Sciatic nerve (tissue), 2 donors: Measurements from ENCODE around the gene ADGRL2. TPM values are rescaled to one million over a fixed set of nuclear protein-coding genes. Genes with fewer than 3 reads are reported as not detected.
"Not testable (repeated sequence)": the region's sequence is repeated elsewhere in the genome, so short reads cannot be mapped to it uniquely, and the experiment has no call there.

Source experiments
- ATAC-seq: fragments of 200-7000 bp; cut with Tn5 transposase; one replicate; pipeline ENCODE4 v1.9.1; 2020; ENCODE audit warnings: mild to moderate bottlenecking, moderate library complexity
- DNase-seq: peaks from one replicate; pipeline ENCODE4 v3.0.0-alpha.2; 2020; ENCODE audit warnings: low spot score
- intact Hi-C: fragments of 100-400 bp; cut with DNase I; formaldehyde crosslinking; loops from one replicate; pipeline ENCODE4 v1.14.2; 2022
- total RNA-seq: library from RNA; stranded (reverse); fragmentation: NEBNext Ultra II Directional; extraction: Animal tissue kit (Norgen Biotek cat#: 25700); gene quantifications from one replicate; pipeline ENCODE4 v1.2.1, GENCODE V29; 2021
- donor health status: DM: no; HTN: no; CAD: no.
- donor health status: DM: no; HTN: no; CAD: no.

The ADGRL2 gene
- total RNA-seq, 1 donor from 2014 or later, result 45.2 TPM

DNA sequence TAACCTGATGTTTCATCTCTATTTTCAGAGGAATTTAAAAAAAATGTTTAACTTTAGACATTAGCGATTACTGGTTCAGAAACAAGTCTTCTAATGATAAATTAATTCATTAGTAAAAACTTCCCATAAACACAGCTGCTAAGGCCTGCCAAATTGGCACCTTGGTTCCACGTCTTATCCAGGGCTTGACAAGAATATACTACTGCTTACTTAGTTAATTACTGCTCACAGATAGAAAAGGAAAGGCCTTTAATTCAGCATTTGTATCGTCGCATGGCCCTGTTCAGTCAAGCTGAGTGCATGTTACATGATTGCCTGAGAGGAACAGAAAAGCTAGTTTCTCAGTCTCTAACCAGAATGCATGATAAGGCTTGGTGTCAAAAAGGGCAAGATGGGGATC is 84.6 kb downstream of the ADGRL2 start:
- DNase-seq (no peak), ATAC-seq (no peak)
- intact Hi-C loops, result no loop called here

DNA sequence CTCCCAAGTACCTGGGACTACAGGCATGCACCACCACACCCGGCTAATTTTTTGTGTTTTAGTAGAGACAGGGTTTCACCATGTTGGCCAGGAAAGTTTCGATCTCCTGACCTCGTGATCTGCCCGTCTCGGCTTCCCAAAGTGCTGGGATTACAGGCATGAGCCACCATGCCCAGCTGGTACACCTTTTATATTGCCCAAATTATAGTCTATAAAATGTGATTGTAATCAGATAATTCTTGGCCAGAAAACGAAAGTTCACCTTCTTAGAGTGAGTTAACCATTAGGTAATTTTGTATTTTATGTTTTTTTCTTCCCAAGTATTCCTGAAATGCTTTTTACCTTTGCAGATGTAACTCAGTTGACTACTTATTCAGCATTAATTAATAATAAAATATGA is 85.6 kb downstream of the ADGRL2 start:
- intact Hi-C loops, result not testable (repeated sequence)

DNA sequence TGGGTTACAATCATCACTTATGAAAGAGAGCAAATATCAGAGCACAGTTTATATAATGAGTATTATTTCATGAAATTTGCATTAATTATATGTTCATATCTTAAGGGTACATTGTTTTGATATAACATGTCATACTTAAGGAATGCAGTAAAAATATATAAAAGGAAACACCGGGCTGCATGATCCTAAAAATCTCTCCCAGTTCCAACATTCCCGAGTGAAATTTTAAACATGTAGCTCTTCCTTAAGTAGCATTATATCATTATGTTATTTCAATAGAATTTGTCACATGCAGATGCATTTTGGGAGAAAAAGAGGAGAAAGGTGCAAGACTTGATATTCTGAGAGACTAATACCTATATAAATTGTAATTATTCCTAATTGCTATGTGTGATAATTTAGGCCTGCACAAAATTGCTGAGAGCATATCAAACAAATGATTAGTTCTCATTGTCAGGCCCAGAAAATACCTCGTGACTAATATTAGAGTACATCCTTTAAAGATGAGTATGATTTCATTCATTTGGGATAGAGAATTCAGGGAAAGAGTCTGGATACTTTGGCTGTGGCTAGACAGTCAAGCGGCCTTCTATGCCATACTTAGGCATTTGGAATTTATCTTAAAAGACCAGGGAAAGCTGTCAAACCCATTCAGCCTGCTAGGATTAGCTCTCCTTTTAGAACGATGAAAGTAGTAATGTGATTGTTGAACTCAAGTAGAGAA is 86.8 kb downstream of the ADGRL2 start:
- DNase-seq (no peak), ATAC-seq (no peak)
- intact Hi-C loops, result no loop called here

More for the DNA sequence above, 85.6 kb downstream of the ADGRL2 start:
- DNase-seq, ATAC-seq: not testable (repeated sequence)

DNA sequence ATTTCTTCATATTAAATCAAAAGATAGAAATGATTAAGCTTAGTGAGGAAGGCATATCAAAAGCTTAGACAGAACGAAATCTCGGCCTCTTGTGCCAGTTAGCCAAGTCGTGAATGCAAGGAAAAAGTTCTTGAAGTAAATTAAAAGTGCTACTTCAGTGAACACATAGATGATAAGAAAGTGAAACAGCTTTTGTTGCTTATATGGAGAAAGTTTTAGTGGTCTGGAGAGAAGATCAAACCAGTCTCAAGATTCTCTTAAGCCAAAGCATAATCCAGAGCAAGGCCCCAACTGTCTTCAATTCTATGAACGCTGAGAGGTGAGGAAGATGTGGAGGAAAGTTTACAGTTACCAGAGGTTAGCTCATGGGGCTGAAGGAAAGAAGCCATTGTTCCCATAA is 88.4 kb downstream of the ADGRL2 start:
- ATAC-seq (no peak), DNase-seq (no peak)
- intact Hi-C loops, result no loop called here

DNA sequence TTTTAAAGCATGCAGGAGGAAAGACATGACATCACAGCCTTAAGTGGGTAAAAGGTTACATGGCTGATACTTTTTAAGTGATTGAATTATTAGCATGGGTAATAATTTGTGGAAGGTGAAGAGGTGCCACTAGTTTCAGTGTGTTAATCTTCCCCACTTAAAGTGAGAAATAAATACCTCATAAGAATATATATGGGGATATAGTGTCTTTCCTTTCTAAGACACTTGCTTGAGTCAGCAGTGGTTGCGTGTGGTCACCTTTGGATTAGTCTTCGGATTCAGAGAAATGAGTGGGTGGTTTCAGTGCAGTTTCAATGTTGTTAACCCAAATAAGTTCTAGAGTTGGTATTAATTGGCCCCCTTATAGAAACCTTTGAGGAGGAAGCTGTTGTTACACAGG is 94.1 kb downstream of the ADGRL2 start:
- intact Hi-C loops, result no loop called here
- DNase-seq (no peak), ATAC-seq (no peak)

DNA sequence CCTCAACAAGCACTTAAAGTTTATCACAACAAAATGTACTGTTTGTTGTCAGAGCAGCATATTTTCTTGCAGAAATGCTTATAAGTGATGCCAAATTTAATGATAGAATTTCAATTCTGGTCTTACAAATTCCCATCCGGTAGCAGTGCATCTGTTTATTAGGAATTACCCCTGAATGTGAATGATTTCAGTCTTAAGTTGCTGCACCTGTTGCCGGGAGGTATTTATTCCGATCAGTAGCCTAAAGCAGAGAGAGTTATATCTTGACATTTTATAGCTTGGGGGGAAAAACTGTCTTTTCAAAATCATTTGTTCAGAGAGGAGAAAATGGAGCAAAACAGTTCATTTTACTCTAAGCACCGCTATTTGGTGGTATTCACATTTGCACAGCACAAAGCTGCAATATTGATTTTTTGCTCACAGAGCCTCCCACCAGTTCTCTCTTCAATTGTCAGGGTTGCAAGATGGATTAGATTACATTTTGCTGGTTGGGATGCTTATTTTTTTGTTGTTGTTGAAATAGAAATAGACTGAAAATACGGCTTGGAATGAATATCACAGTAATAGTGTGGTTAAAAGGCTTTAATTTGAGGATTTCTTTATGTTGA is 98.6 kb downstream of the ADGRL2 start:
- no peak for ATAC-seq
- DNase-seq, result no peak
- intact Hi-C loops, result no loop called here

DNA sequence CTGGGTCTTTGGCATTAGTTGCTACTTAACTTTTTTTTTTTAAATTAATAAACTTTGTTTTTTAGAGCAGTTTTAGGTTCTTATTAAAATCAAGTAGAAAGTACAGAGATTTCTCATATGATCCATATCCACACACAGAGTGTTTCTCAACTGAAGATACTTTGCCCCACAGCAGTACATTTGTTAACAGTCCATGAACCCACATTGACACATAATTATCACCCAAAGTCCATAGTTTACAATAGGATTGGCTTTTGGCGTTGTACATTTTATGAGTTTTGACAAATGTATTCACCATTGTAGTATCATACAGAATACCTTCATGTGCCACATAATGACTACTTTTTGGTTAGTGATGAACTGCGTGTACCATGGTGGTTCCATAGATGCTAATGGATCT is 106.8 kb downstream of the ADGRL2 start:
- ATAC-seq (no peak), DNase-seq (no peak)
- intact Hi-C loops, result loop anchor here (5.0 kb wide), 1 partner anchor 380 kb away; no protein-coding TSS in a partner anchor

DNA sequence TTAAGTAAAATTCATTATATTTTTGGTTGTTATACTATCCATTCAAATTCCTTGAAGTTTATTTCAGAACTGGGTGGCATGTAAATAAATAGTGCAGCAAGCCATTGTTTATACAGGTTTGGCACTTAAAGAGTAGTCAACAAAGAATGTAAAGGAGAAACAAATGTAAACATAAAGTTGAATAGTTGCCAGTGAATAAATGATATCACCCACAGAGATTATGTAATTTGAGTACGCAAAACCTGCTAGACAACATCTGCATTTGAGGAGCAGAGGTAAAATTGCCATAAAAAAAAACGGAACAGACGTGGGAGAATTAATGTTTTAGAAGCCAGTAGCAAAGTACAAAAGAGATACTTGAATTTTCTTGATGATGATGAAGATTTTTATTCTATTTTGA is 111.6 kb downstream of the ADGRL2 start:
- intact Hi-C loops, result no loop called here
- no peak for ATAC-seq
- no peak for DNase-seq

DNA sequence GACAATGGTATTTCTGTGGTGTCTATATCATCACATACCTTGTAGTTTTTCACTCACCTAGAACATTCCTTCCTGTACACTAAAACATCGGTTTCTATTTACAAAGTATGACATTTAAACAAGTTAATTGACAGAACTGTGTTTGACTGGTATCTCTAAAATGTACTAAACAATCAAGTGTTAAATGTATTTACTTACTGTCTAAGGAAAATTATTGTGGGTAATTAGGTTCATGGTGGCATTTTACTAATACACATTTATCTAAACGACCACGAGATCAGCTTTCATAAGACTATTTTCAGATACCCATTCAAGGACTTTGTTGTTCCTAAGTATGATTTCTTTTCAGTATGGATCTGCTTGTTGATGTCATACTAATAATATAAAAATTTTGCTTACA is 115.2 kb downstream of the ADGRL2 start:
- ATAC-seq (no peak), DNase-seq (no peak)
- intact Hi-C loops, result no loop called here

DNA sequence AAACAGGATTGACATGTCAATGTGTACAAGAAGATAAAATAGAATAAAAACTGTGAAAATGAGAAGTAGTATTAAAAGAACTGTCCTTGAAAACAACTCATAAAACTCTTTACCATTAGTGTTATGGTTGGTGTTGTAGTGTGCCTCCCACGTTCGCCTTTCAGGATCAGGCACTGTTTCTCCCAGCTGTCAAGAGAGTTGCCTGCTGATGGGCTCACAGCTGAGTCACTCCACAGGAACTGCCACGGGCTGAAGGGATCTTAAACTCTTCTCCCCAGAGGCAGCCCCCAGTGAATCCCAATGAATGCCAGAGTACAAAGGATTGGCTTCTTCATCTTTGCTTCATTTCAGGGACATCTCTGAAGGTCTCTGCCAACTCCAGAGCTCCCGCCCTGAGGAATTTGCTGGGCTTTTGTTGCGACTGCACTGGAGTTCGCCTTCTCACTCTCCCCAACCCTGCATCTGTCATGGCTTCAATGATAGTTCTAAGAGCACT is 119.6 kb downstream of the ADGRL2 start:
- DNase-seq (no peak), ATAC-seq (peak; percentile 28)
- intact Hi-C loops, result no loop called here

DNA sequence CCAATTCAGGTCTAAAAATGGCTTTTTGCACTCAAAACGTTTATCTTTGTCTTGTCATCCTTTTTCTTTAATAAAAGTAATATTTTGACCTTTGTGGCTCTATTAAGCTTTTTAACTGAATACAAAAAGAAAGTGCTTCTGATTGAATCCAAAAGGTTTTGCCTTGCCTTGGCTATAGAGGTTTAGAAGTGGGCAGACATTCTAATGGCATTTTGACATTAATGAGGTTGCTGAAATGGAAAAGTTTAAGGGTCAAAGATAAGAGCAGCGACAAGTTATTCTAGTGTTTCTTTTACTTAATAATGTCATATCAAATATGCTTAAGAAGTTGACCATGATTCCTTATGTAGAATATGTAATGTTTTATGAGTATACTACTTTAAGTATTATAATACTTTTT is 120.2 kb downstream of the ADGRL2 start:
- DNase-seq (no peak), ATAC-seq (no peak)
- intact Hi-C loops, result no loop called here

DNA sequence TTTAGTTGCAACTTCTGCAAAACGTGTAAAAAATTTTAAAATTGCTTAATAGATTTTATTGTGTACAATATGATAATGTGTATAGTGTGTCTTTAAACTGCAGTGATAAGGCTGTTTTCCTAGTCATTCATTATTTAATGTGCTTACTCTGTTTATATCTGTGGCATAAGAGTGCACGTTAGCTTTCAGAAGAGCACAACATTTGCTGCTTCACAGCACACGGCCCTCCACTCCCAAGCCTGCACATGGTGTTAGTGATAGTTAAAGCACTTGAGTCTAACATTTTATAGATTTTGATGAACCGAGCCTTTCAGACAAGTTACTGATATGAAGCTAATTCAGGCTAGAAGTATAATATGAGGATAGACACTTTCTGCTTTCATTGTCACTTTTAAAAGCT is 120.6 kb downstream of the ADGRL2 start:
- ATAC-seq, result no peak
- no peak for DNase-seq
- intact Hi-C loops, result no loop called here

DNA sequence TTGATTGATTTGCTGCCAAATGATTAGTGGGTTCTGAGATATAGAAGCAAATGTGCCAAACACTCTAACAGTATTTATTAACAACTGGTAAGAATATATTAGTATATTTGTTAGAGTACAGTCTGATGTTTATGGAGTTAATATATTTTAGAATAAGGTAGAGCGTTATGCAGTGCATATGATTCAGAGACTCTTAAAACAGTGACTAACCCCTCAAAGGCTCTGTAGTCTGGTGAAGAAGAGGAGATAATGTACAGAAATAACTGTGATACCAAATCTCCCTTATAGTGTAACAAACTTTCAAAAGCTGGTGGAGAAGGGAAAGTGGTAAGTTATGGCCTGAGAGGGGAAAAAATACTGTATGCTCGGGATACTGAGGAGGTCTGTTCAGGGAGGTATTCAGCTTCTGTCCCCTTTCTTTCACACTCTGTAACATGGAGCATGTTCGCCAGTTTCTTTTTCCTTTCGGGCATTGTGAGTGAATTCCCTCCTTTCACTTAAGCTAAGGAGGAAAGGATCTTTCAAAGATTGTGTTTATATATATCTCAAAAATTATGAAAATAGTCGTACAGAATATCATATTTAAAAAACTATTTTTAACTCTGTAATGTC is 121.2 kb downstream of the ADGRL2 start:
- intact Hi-C loops, result no loop called here
- ATAC-seq (no peak), DNase-seq (no peak)

DNA sequence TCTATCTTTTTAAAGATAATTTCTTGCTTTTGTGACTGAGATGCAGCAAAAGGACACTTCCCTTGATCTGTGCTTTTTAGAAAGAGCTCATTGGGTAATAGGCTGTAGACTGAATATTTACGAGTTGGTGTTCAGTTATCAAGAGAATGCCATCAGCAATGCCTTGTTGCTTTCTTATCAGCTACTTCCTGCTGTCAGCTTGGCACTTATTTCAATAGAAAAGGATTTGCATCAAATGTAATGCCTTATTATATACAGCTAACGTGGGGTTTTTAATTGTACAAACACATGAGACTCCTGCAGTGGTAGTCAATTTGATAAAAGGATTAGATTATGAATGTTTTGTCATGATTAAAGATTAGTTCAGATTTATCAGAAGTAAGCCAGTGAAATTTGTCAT is 122.2 kb downstream of the ADGRL2 start:
- no peak for ATAC-seq
- intact Hi-C loops, result no loop called here
- DNase-seq, result no peak

DNA sequence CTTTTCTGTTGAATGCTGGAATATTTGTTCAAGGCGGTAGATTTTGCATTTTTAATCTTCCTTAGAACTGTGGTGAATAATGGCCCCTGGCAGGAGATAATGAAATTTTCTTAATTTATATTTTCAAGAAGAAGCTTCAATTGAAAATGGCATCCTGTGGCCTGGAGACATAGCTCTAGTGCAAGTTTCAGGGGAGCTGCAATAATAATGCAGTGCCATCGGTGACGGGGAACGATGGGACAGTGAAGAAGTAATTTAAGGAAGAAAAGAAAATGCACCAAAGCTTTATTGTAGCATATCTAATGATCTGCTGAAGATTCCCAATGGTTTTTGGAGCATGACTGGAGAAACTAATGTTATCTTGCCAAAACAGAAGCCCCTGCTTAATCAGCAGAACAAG is 128.4 kb downstream of the ADGRL2 start:
- DNase-seq (no peak), ATAC-seq (no peak)
- intact Hi-C loops, result no loop called here

DNA sequence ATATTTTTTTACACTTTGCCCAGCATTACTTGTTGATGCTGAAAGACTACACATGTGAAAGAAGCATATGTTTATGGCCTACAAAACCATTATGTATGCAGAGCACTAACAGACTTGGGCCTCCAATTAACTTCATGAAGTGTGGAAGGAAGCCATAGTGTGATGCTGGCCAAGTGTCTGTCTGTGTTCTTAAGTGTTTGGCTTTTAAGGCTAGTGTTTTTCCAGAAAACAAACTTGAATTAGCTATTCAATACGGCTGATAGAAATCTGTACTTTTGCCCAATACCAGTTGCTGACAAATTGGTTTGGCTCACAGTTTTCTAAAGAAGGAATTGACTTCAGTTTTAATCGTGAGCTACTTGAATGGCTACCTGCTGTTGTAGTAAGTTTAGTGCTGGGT is 136.1 kb downstream of the ADGRL2 start:
- intact Hi-C loops, result no loop called here
- no peak for DNase-seq
- ATAC-seq, result no peak

DNA sequence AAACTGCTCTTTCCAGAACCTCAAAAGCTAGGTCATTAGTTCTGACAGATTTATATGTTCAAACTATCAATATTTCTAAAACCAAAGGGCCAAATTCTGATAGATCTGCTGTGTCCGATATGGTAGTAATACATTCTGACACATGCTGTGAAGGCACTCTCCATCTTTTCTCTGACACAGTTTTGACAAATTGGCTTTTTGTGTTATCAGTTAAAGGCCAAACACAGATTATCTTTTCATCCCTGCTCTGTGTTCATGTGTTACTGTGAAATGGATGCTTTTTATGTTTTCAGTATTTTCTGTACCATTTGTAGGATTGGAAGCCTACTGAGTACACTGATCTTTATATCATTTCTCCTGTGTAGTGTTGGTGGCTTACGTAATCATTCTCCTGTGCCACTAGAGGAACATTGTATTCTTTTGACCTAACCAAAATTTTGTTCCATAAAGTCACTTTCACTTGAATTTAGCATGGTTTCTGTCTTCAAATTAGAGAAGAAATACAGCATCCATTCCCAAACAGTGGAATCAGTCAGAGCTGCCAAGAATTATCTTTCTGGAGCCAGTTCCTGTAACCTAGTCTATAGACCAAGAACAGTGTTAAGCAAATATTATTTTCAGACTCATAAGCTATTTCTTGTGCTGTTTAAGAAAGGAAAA is 137.2 kb downstream of the ADGRL2 start:
- DNase-seq (no peak), ATAC-seq (peak; percentile 46)
- intact Hi-C loops, result no loop called here

DNA sequence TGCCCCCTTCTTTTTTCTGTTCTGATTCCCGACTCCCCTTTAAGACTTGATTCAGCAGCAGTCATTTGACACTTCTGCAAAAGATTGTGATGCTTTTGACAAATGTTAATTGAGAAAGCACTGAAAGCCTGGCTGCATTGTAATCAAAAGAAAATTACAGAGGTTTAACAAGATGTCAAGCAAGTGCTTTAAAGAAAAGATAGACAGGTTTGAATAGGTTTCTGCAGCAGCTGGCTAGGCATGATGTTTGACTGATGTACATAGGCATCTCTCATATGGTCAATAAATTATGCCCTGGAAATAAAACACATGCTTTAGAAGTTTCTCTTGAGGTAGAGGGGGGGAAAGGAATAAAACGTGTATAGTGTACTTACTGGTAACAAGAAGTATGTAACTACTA is 147.8 kb downstream of the ADGRL2 start:
- intact Hi-C loops, result no loop called here
- no peak for DNase-seq

DNA sequence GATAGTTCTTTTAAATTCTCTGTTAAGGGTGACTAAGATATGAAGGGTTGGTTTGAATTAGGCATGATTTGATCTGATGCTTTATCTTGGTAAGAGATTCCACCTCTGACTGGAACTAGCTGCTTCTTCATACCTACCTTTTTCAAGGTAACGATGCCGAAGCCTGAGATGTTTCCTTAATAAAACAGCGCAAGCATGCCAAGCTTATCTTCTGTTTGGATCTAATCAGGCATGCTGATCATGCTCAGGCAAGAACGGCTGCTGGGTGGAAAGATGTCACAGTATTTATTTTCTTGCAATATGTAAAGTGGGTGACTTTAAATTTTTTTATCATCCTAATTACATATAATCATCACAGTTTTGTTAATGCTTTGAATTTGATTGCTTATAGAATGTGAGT is 148.7 kb downstream of the ADGRL2 start:
- intact Hi-C loops, result no loop called here
- no peak for ATAC-seq
- no peak for DNase-seq

More for the DNA sequence above, 147.8 kb downstream of the ADGRL2 start:
- no peak for ATAC-seq

DNA sequence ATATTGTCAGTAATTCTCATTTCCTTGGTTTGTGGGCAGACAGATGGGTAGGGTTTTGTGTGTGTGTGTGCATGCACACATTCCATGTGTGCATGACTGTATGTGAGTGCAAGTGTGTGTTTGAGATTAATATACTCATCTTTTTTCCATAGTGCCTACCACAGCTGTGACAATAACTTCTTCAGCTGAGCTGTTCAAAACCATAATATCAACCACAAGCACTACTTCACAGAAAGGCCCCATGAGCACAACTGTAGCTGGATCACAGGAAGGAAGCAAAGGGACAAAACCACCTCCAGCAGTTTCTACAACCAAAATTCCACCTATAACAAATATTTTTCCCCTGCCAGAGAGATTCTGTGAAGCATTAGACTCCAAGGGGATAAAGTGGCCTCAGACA is 149.3 kb downstream of the ADGRL2 start:
- DNase-seq, result no peak
- no peak for ATAC-seq
- intact Hi-C loops, result no loop called here
